WTC11 (cell line): ENCODE measurements around the gene CEP295NL. TPM values are rescaled to one million over a fixed set of nuclear protein-coding genes. Genes with fewer than 3 reads are reported as not detected.

Source experiments
- ATAC-seq: fragments of 200-7000 bp; cut with Tn5 transposase; 2 replicates; pipeline ENCODE4 v1.10.0; 2021; ENCODE audit warnings: mild to moderate bottlenecking, moderate library complexity
- CTCF ChIA-PET: fragments of 300-600 bp; sonication (Branson Sonifier 250); formaldehyde crosslinking; loops from one replicate; lab custom pipeline; 2021; ENCODE audit warnings: antibody characterized with exemption; lab: Charles Lee
- POLR2A ChIA-PET: fragments of 350-600 bp; sonication (Branson Sonifier 250); formaldehyde crosslinking; loops from one replicate; lab custom pipeline; 2021; ENCODE audit warnings: antibody characterized with exemption; lab: Charles Lee
- DNase-seq: peaks from one replicate; pipeline ENCODE4 v3.0.0; 2021; ENCODE audit warnings: low spot score
- H3K27ac Mint-ChIP-seq: 2 replicates; pipeline ENCODE4 v1.8.0; 2021; ENCODE audit warnings: mixed read lengths
- H3K27me3 Mint-ChIP-seq: 2 replicates; pipeline ENCODE4 v1.8.0; 2021; ENCODE audit warnings: low read depth, mild to moderate bottlenecking, moderate library complexity, mixed read lengths
- H3K36me3 Mint-ChIP-seq: 2 replicates; pipeline ENCODE4 v1.8.0; 2021; ENCODE audit warnings: mixed read lengths
- H3K4me1 Mint-ChIP-seq: 2 replicates; pipeline ENCODE4 v1.8.0; 2022; ENCODE audit warnings: mixed read lengths
- H3K4me3 Mint-ChIP-seq: 2 replicates; pipeline ENCODE4 v1.8.0; 2021; ENCODE audit warnings: mild to moderate bottlenecking, moderate library complexity, mixed read lengths
- H3K9me3 Mint-ChIP-seq: 2 replicates; pipeline ENCODE4 v1.8.0; 2021; ENCODE audit warnings: mixed read lengths
- FOXK1 ChIP-seq: sonication (generic); formaldehyde crosslinking; IDR thresholded peaks from 2 replicates; pipeline ENCODE4 v1.8.0; 2022; ENCODE audit warnings: mild to moderate bottlenecking, moderate library complexity, missing genetic modification reagents
- GRHL2 ChIP-seq: fragments of 250-450 bp; sonication (Bioruptor Pico); IDR thresholded peaks from 2 replicates; pipeline ENCODE4 v1.8.0; 2022; ENCODE audit warnings: mild to moderate bottlenecking, moderate library complexity; ENCODE audit not compliant: insufficient replicate concordance, severe bottlenecking
- JAZF1 ChIP-seq: fragments of 250-450 bp; sonication (Bioruptor Pico); IDR thresholded peaks from 2 replicates; pipeline ENCODE4 v1.9.0; 2021; ENCODE audit warnings: moderate library complexity, mild to moderate bottlenecking, inconsistent platforms
- NFE2L1 ChIP-seq: sonication (generic); formaldehyde crosslinking; IDR thresholded peaks from 2 replicates; pipeline ENCODE4 v1.8.1; 2023; ENCODE audit warnings: missing genetic modification reagents
- NFYB ChIP-seq: sonication (generic); formaldehyde crosslinking; conservative IDR thresholded peaks from 2 replicates; pipeline ENCODE4 v1.8.0; 2022; ENCODE audit warnings: low read depth, missing genetic modification reagents
- NR1H2 ChIP-seq: sonication (generic); formaldehyde crosslinking; IDR thresholded peaks from 2 replicates; pipeline ENCODE4 v1.9.0; 2021; ENCODE audit warnings: mild to moderate bottlenecking, moderate library complexity, missing genetic modification reagents
- NR3C1 ChIP-seq: sonication (generic); formaldehyde crosslinking; conservative IDR thresholded peaks from 2 replicates; pipeline ENCODE4 v1.8.1; 2023; ENCODE audit warnings: low read depth, mild to moderate bottlenecking, missing genetic modification reagents
- TEAD4 ChIP-seq: sonication (generic); formaldehyde crosslinking; IDR thresholded peaks from 2 replicates; pipeline ENCODE4 v1.8.0; 2022; ENCODE audit warnings: mild to moderate bottlenecking, missing genetic modification reagents
- ZBTB21 ChIP-seq: sonication (generic); formaldehyde crosslinking; IDR thresholded peaks from 2 replicates; pipeline ENCODE4 v1.8.1; 2023; ENCODE audit warnings: mild to moderate bottlenecking, missing genetic modification reagents, borderline replicate concordance
- ZNF219 ChIP-seq: sonication (generic); formaldehyde crosslinking; IDR thresholded peaks from 2 replicates; pipeline ENCODE4 v1.8.0; 2023; ENCODE audit warnings: missing genetic modification reagents, mild to moderate bottlenecking, borderline replicate concordance
- ZNF317 ChIP-seq: sonication (generic); formaldehyde crosslinking; IDR thresholded peaks from 2 replicates; pipeline ENCODE4 v1.8.1; 2023; ENCODE audit warnings: low read depth, mild to moderate bottlenecking, moderate library complexity, missing genetic modification reagents, borderline replicate concordance
- total RNA-seq: library from RNA; stranded (reverse); gene quantifications from 3 replicates; pipeline ENCODE4 v1.2.3, GENCODE V29; 2021
- TF ChIP-seq, protein P1 (sequence below): fragments of 250-450 bp; sonication (Bioruptor Pico); IDR thresholded peaks from 2 replicates; pipeline ENCODE4 v1.9.0; 2021; ENCODE audit warnings: mild to moderate bottlenecking
- TF ChIP-seq, protein P2 (sequence below): sonication (generic); formaldehyde crosslinking; IDR thresholded peaks from 2 replicates; pipeline ENCODE4 v1.8.1; 2023; ENCODE audit warnings: mild to moderate bottlenecking, missing genetic modification reagents, borderline replicate concordance
- TF ChIP-seq, protein P3 (sequence below): fragments of 250-450 bp; sonication (Bioruptor Pico); IDR thresholded peaks from 2 replicates; pipeline ENCODE4 v1.9.0; 2021; ENCODE audit warnings: mild to moderate bottlenecking
- TF ChIP-seq, protein P4 (sequence below): sonication (generic); formaldehyde crosslinking; IDR thresholded peaks from 2 replicates; pipeline ENCODE4 v1.8.0; 2022; ENCODE audit warnings: missing genetic modification reagents
- TF ChIP-seq, protein P5 (sequence below): sonication (generic); formaldehyde crosslinking; conservative IDR thresholded peaks from 2 replicates; pipeline ENCODE4 v1.8.1; 2023; ENCODE audit warnings: mild to moderate bottlenecking, low read depth, missing genetic modification reagents, moderate library complexity

The CEP295NL gene
- total RNA-seq, 1 experiment from 2014 or later, result 0.61 TPM

DNA sequence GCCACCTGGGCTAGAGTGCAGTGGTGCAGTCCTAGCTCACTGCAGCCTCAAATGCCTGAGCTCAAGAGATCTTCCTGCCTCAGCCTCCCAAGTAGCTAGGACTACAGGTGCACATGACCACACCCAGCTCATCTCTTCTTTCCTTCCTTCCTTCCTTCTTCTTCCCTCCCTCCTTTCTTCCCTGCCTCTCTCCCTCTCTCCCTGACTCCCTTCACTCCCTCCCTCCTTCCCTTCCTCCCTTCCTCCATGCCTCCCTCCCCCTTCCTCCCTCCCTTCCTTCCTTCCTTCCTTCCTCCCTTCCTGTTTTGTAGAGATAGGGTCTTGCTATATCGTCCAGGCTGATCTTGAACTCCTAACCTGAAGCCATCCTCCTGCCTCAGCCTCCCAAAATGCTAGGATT, 38.9 kb downstream of the CEP295NL start:
- Mint-ChIP-seq H3K4me3 (no peak overlapping the region), H3K4me1 (no peaks in the 10 kb centered on the region), H3K27me3 (no peaks in the 10 kb centered on the region), H3K36me3 (peaks cover 4% of the 10 kb centered on the region; the same call in 1 of the 2 replicates), H3K9me3 (no peaks in the 10 kb centered on the region), H3K27ac (no peak overlapping the region)
- ChIA-PET CTCF (interaction anchor here (1.2 to 3.2 kb wide), 2 partner anchors 19 to 20 kb away, joined by 3 to 13 read pairs; no protein-coding TSS in a partner anchor), POLR2A (no interaction called here)
- no peak for ATAC-seq
- no peak for DNase-seq
- TF ChIP-seq NFE2L1 (CRISPR knock-in tag) (no peak), JAZF1 (CRISPR knock-in tag) (no peak), TEAD4 (CRISPR knock-in tag) (no peak), NFYB (no peak), ZBTB21 (no peak), NR3C1 (CRISPR knock-in tag) (no peak), ZNF219 (CRISPR knock-in tag) (no peak), FOXK1 (CRISPR knock-in tag) (no peak), ZNF317 (CRISPR knock-in tag) (no peak), GRHL2 (no peak), NR1H2 (CRISPR knock-in tag) (no peak)
- TF ChIP-seq, protein P1, sequence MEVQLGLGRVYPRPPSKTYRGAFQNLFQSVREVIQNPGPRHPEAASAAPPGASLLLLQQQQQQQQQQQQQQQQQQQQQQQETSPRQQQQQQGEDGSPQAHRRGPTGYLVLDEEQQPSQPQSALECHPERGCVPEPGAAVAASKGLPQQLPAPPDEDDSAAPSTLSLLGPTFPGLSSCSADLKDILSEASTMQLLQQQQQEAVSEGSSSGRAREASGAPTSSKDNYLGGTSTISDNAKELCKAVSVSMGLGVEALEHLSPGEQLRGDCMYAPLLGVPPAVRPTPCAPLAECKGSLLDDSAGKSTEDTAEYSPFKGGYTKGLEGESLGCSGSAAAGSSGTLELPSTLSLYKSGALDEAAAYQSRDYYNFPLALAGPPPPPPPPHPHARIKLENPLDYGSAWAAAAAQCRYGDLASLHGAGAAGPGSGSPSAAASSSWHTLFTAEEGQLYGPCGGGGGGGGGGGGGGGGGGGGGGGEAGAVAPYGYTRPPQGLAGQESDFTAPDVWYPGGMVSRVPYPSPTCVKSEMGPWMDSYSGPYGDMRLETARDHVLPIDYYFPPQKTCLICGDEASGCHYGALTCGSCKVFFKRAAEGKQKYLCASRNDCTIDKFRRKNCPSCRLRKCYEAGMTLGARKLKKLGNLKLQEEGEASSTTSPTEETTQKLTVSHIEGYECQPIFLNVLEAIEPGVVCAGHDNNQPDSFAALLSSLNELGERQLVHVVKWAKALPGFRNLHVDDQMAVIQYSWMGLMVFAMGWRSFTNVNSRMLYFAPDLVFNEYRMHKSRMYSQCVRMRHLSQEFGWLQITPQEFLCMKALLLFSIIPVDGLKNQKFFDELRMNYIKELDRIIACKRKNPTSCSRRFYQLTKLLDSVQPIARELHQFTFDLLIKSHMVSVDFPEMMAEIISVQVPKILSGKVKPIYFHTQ (CRISPR knock-in tag), result no peak
- TF ChIP-seq, protein P2, sequence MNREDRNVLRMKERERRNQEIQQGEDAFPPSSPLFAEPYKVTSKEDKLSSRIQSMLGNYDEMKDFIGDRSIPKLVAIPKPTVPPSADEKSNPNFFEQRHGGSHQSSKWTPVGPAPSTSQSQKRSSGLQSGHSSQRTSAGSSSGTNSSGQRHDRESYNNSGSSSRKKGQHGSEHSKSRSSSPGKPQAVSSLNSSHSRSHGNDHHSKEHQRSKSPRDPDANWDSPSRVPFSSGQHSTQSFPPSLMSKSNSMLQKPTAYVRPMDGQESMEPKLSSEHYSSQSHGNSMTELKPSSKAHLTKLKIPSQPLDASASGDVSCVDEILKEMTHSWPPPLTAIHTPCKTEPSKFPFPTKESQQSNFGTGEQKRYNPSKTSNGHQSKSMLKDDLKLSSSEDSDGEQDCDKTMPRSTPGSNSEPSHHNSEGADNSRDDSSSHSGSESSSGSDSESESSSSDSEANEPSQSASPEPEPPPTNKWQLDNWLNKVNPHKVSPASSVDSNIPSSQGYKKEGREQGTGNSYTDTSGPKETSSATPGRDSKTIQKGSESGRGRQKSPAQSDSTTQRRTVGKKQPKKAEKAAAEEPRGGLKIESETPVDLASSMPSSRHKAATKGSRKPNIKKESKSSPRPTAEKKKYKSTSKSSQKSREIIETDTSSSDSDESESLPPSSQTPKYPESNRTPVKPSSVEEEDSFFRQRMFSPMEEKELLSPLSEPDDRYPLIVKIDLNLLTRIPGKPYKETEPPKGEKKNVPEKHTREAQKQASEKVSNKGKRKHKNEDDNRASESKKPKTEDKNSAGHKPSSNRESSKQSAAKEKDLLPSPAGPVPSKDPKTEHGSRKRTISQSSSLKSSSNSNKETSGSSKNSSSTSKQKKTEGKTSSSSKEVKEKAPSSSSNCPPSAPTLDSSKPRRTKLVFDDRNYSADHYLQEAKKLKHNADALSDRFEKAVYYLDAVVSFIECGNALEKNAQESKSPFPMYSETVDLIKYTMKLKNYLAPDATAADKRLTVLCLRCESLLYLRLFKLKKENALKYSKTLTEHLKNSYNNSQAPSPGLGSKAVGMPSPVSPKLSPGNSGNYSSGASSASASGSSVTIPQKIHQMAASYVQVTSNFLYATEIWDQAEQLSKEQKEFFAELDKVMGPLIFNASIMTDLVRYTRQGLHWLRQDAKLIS (CRISPR knock-in tag), result no peak
- TF ChIP-seq, protein P3, sequence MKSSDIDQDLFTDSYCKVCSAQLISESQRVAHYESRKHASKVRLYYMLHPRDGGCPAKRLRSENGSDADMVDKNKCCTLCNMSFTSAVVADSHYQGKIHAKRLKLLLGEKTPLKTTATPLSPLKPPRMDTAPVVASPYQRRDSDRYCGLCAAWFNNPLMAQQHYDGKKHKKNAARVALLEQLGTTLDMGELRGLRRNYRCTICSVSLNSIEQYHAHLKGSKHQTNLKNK (CRISPR knock-in tag), result no peak
- TF ChIP-seq, protein P4, sequence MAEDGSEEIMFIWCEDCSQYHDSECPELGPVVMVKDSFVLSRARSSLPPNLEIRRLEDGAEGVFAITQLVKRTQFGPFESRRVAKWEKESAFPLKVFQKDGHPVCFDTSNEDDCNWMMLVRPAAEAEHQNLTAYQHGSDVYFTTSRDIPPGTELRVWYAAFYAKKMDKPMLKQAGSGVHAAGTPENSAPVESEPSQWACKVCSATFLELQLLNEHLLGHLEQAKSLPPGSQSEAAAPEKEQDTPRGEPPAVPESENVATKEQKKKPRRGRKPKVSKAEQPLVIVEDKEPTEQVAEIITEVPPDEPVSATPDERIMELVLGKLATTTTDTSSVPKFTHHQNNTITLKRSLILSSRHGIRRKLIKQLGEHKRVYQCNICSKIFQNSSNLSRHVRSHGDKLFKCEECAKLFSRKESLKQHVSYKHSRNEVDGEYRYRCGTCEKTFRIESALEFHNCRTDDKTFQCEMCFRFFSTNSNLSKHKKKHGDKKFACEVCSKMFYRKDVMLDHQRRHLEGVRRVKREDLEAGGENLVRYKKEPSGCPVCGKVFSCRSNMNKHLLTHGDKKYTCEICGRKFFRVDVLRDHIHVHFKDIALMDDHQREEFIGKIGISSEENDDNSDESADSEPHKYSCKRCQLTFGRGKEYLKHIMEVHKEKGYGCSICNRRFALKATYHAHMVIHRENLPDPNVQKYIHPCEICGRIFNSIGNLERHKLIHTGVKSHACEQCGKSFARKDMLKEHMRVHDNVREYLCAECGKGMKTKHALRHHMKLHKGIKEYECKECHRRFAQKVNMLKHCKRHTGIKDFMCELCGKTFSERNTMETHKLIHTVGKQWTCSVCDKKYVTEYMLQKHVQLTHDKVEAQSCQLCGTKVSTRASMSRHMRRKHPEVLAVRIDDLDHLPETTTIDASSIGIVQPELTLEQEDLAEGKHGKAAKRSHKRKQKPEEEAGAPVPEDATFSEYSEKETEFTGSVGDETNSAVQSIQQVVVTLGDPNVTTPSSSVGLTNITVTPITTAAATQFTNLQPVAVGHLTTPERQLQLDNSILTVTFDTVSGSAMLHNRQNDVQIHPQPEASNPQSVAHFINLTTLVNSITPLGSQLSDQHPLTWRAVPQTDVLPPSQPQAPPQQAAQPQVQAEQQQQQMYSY, result no peak
- TF ChIP-seq, protein P5, sequence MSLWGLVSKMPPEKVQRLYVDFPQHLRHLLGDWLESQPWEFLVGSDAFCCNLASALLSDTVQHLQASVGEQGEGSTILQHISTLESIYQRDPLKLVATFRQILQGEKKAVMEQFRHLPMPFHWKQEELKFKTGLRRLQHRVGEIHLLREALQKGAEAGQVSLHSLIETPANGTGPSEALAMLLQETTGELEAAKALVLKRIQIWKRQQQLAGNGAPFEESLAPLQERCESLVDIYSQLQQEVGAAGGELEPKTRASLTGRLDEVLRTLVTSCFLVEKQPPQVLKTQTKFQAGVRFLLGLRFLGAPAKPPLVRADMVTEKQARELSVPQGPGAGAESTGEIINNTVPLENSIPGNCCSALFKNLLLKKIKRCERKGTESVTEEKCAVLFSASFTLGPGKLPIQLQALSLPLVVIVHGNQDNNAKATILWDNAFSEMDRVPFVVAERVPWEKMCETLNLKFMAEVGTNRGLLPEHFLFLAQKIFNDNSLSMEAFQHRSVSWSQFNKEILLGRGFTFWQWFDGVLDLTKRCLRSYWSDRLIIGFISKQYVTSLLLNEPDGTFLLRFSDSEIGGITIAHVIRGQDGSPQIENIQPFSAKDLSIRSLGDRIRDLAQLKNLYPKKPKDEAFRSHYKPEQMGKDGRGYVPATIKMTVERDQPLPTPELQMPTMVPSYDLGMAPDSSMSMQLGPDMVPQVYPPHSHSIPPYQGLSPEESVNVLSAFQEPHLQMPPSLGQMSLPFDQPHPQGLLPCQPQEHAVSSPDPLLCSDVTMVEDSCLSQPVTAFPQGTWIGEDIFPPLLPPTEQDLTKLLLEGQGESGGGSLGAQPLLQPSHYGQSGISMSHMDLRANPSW (CRISPR knock-in tag), result no peak
